ENCODE results near the gene DNAH3. TPM values are rescaled to one million over a fixed set of nuclear protein-coding genes. Genes with fewer than 3 reads are reported as not detected.

The DNAH3 gene
- total RNA-seq, 6 experiments from 2014 or later = not detected

- intact Hi-C loops (cut with DNase I) = loop anchor here in 1 of 2 donors (10.0 kb wide), 1 partner anchor 47 kb away; no protein-coding TSS in a partner anchor
- peak overlapping the region; percentile 86 to 96 (median 92) for H3K27ac ChIP-seq
- no peaks in the 10 kb centered on the region for H3K27me3 ChIP-seq
- H3K9me3 ChIP-seq = no peaks in the 10 kb centered on the region
- H3K4me1 ChIP-seq = peaks cover 4 to 50% (median 13%) of the 10 kb centered on the region in 4 donors
- DNase-seq (peak; percentile 50 to 69 (median 57)), ATAC-seq (peak in 2 of 4 donors; percentile 9 to 23)
- no peaks in the 10 kb centered on the region for H3K36me3 ChIP-seq
- TF ChIP-seq POLR2A (IDR thresholded peaks at IDR 0.05) = no peak
- no peak for TF ChIP-seq CTCF (IDR thresholded peaks at IDR 0.05)
- peak overlapping the region; percentile 81 to 89 (median 88) for H3K4me3 ChIP-seq
- WGBS (ENCODE audit: insufficient coverage, low coverage, low lambda C conversion rate, missing lambda C conversion rate) = 53% methylated on average over 22 of the region's 27 CpGs
These were observed 249.1 kb downstream of the DNAH3 start for GRCh38 chr16:20901436-20902112.

- intact Hi-C loops (cut with DNase I) = loop anchor here in 1 of 2 donors (10.0 kb wide), 1 partner anchor 46 kb away; no protein-coding TSS in a partner anchor
These were observed 249.6 kb downstream of the DNAH3 start for GRCh38 chr16:20901068-20901435.

GRCh38 chr16:20900299-20901067, 250.2 kb downstream of the DNAH3 start, which contains the start of the genes DCUN1D3 and LYRM1:
Gene DCUN1D3 (minus strand): TSS chr16:20900358. CDS start chr16:20862538, 37,820 bp downstream.
Gene LYRM1 (plus strand): TSS chr16:20900771. CDS start chr16:20915556, 14,785 bp downstream.
- Histone ChIP-seq H3K9me3 (no peaks in the 10 kb centered on the region), H3K27ac (peak within 1 kb of the TSS; percentile 86 to 96 (median 92)), H3K36me3 (peaks cover 0 to 7% (median 0%) of the 10 kb centered on the region in 4 donors), H3K4me3 (peak within 1 kb of the TSS; percentile 81 to 89 (median 88)), H3K4me1 (peaks cover 0 to 50% (median 14%) of the 10 kb centered on the region in 4 donors), H3K27me3 (no peaks in the 10 kb centered on the region)
- DNase-seq (peak; percentile 96 to 97 (median 97)), ATAC-seq (peak; percentile 75 to 90 (median 86))
- WGBS (ENCODE audit: insufficient coverage, low coverage, low lambda C conversion rate, missing lambda C conversion rate) = under 1% methylated on average over 34 of the region's 62 CpGs
- TF ChIP-seq CTCF (IDR thresholded peaks at IDR 0.05) (no peak), POLR2A (IDR thresholded peaks at IDR 0.05) (peak; percentile 82)
- intact Hi-C loops (cut with DNase I) = loop anchor here in 1 of 2 donors (10.0 kb wide), 1 partner anchor 46 kb away; no protein-coding TSS in a partner anchor

More at GRCh38 chr16:20901068-20901435, 249.6 kb downstream of the DNAH3 start:
- Histone ChIP-seq H3K36me3 (peaks cover 0 to 2% (median 0%) of the 10 kb centered on the region in 4 donors), H3K27me3 (no peaks in the 10 kb centered on the region), H3K4me1 (peaks cover 4 to 50% (median 14%) of the 10 kb centered on the region in 4 donors), H3K9me3 (no peaks in the 10 kb centered on the region), H3K27ac (peak overlapping the region; percentile 86 to 96 (median 92)), H3K4me3 (peak overlapping the region; percentile 81 to 89 (median 88))
- WGBS (ENCODE audit: insufficient coverage, low coverage, low lambda C conversion rate, missing lambda C conversion rate) = under 1% methylated on average over 12 of the region's 20 CpGs
- TF ChIP-seq POLR2A (IDR thresholded peaks at IDR 0.05) (no peak), CTCF (IDR thresholded peaks at IDR 0.05) (no peak)
- DNase-seq (no peak), ATAC-seq (peak in 1 of 4 donors; percentile 1)
